NCI-H446 treated with DMSO at 0.1 percent for 48 hours (cell line): Measurements from ENCODE around the gene CACNA1C.

Source experiments
- DNase-seq: peaks from one replicate; lab custom pipeline; 2025; lab: John Stamatoyannopoulos, UW

The CACNA1C gene

GRCh38 chr12:2343681-2344080, 290.9 kb downstream of the CACNA1C start:
- DNase-seq = no peak

GRCh38 chr12:2344476-2344875, 291.7 kb downstream of the CACNA1C start:
- DNase-seq = no peak

- no peak for DNase-seq
Observed at GRCh38 chr12:2344885-2345284, 292.1 kb downstream of the CACNA1C start.

- no peak for DNase-seq
Observed at GRCh38 chr12:2345902-2346301, 293.1 kb downstream of the CACNA1C start.

- no peak for DNase-seq
Observed at GRCh38 chr12:2346416-2346815, 293.6 kb downstream of the CACNA1C start.

- DNase-seq = no peak
Observed at GRCh38 chr12:2347137-2347843, 294.5 kb downstream of the CACNA1C start.

- DNase-seq = no peak
Observed at GRCh38 chr12:2347844-2348481, 295.2 kb downstream of the CACNA1C start.

- DNase-seq = no peak
Observed at GRCh38 chr12:2348482-2348852, 295.7 kb downstream of the CACNA1C start.

- no peak for DNase-seq
Observed at GRCh38 chr12:2351161-2351560, 298.4 kb downstream of the CACNA1C start.

- DNase-seq = no peak
Observed at GRCh38 chr12:2352203-2352602, 299.4 kb downstream of the CACNA1C start.

- DNase-seq = no peak
Observed at GRCh38 chr12:2353281-2353680, 300.5 kb downstream of the CACNA1C start.

- no peak for DNase-seq
Observed at GRCh38 chr12:2353691-2354090, 300.9 kb downstream of the CACNA1C start.

- DNase-seq = no peak
Observed at GRCh38 chr12:2354151-2354991, 301.6 kb downstream of the CACNA1C start.

- DNase-seq = no peak
Observed at GRCh38 chr12:2355198-2355597, 302.4 kb downstream of the CACNA1C start.

GRCh38 chr12:2355604-2356003, 302.8 kb downstream of the CACNA1C start:
- DNase-seq = no peak

GRCh38 chr12:2356601-2357125, 303.9 kb downstream of the CACNA1C start:
- no peak for DNase-seq

GRCh38 chr12:2358986-2359658, 306.3 kb downstream of the CACNA1C start:
- DNase-seq = no peak

GRCh38 chr12:2359725-2360629, 307.2 kb downstream of the CACNA1C start:
- DNase-seq = no peak

- DNase-seq = no peak
Observed at GRCh38 chr12:2360630-2361170, 307.9 kb downstream of the CACNA1C start.

GRCh38 chr12:2363836-2364609, 311.2 kb downstream of the CACNA1C start:
- DNase-seq = no peak
